ELF-1 (cell line): Measurements from ENCODE around the gene DPF1.
A peak's percentile ranks its signal among the peaks of the same experiment; 100 is the strongest.

Experiments used
- DNase-seq: peaks from one replicate; pipeline ENCODE4 v3.0.0-alpha.2; 2016; ENCODE audit warnings: low read depth, low spot score

The DPF1 gene

DNA sequence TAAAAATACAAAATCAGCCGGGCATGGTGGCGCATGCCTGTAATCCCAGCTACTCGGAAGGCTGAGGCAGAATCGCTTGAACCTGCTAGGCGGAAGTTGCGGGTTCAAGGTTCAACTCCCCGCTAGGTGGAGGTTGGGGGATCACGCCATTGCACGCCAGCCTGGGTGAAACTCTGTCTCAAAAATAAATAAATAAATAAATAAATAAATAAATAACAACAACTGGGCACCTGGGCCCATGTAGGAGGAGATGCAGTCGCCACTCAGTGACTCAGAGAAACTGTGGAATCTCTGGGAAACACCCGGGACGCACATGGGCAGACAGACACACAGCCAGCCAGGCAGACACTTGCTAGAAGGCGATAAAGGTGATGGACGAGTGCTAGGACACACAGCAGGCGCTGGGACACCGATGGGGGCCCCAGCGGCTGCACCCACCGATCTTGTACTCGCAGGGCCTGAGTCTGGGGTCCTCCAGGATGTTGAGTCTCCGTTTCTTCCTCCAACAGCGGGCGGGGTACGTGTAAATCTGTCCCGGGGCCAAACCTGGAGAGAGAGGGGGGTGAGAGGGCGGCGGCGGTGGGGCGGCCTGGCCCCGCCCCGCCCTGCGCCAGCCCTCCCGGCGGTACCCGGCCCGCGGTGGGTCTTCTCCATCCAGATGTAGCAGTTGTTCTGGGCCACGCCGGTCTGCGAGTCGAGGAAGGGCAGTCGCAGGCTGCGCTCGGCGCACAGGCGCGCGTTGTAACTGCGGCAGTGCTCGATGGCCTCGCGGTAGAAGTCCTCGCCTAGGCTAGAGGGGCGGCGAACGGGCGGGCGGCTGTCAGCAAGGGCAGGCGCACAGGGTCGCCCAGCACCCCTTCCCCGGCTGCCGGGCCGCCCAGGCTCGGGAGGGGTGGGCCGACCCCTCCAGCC lies 1.8 kb downstream of the DPF1 start:
- DNase-seq, result peak; percentile 52

DNA sequence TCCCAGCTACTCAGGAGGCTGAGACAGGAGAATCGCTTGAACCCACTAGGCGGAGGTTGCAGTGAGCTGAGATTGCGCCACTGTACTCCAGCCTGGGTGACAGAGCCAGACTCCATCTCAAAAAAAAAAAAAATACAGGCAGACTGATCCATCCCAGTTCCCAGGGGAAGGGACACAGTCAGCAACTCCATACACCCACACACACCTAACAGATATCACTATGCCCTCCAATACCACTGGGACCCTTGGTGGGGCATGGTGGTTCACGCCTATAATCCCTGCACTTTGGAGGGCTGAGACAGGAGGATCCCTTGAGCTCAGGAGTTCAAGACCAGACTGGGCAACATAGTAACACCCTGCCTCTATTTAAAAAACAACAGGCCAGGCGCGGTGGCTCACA lies 2.6 kb downstream of the DPF1 start:
- DNase-seq, result no peak

DNA sequence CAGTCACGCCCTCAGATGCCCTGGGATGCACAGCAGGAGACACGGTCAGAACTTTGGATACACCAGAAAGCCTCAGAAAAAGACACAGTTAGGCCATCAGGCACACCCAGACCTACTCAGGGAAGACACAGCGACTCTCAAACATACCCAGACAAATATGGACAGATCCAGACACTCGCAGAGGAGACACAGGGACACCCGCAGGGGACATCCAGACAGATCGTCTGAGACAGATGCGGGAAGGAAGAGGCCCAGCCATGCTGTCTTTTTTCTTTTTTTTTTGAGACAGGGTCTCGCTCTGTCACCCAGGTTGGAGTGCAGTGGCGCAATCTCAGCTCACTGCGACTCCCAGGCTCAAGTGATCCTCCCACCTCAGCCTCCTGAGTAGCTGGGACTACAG lies 4.8 kb downstream of the DPF1 start:
- DNase-seq, result no peak

DNA sequence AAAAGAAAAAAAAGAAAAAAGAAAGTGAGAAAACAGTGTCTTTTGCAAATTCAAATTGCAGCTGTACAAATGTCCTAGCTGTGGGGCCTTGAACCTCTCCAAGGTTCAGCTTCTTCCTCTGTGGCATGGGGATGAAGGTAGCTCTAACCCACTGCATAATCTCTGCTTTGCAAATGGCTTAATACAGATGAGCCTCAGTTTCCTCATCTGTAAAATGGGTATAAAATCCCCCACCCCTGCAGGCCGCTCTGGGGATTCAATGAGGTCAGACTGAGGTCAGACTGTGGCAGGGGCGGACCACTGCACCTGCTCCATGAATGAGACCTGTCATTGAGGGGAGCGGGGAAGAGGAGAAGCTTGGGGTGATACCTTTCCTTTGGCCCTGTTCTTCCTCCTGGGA lies 5.8 kb downstream of the DPF1 start:
- DNase-seq, result no peak

DNA sequence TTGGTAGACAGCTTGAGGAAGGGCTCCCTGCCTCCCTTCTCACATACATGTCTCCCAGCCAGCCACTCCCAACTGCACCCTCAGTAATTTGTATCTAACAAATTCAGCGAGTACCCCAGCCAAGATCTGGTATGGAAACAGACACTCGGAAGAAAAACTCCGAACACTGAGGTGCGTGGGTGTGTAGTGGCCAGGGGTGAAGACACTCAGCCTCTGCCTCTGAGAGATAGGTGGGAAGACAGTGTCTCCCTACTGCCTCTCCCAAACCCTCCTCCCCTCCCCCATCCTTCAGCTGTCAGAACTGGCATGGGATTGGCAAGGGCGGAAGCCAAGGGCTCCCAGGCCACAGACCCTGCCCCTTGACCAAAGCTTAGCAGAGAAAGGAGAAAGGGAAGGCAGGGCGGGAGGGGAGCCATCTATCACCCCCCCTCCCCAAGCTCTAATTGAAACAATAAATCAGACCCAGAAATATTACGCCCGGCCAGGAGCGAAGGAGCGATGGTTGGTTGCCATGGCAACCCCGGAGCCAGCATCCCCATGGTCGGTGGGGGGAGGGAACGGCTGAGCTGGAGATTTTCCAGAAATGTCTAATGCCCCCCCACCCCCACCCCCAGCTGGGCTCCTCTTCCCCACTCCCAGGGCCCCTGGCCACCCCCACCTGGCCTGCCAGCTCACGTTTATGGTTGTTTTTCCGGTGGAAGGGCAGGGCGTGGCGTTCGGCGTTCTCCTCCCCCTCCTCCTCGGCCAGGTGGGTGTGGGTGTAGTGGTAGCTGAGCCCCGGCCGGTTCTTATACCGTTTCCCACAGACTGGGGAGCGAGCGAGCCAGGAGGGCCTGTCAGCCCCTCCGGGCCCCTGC lies 7.0 kb downstream of the DPF1 start:
- no peak for DNase-seq

DNA sequence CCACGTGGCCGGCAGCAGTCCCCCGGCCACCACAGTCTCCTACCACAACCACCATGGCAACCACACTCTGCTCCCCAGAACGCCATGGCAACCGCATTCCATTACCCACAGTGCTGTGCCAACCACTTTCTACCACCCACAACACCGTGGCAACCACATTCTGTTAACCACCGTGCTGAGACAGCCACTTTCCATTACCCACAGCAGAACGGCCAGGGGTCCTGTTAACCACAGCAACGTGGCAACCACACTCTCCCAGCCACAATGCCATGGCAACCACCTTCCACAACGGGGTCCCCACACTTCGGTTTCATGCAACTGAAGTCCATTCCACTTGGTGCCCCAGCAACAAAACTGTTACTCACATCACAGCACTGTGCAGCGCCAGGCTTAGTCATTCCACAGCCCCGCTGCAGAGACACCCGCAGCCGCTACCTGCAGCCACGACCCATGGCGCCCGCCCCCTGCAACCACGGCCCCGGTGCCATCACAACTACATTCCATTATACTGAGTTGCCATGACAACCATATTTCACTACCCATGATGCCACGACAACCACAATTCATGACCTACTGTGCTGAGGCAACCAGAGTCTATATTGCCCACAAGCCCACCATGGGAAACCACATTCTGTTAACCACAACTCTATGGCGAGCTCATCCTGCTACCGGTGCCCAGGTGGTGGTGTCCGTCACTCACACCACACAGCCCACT lies 10.0 kb downstream of the DPF1 start:
- DNase-seq, result no peak

DNA sequence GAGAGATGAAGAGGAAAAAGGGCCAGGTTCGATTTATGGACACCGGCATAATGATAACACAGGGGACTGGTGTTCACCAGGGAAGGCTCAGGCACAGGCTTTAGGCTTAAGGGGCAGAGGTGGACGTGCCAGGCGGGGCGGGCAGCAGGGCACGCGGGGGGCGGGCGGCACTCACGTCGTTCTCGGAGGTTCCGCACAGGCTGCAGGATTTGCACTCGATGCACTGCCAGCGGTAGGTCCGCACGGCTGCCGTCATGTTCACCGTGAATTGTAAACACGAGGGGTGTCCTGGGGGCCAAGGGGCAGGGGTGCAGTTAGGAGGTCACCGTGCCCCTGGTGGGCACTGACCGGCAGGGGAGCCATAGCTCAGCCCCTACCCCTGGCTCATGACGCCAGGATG lies 10.6 kb downstream of the DPF1 start:
- no peak for DNase-seq

DNA sequence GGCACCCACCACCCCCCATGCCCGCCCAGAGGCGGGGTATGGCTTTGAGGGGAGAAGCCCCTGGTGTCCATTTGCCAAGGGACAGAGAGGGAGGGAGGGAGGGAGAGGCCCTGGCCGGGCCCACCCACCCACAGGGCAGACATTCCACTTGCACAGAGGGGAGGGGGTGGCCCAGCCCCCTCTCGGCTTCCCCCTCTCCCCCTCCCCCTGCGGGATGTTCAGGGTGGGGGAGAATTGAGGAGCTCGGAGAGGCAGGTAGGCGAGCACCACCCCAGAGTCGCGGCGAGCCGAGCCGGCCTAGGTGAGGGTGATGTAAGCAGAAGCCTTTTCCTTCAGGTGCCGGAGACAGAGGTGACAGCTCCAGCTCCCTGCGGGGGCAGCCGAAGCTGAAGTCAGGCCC lies 12.3 kb downstream of the DPF1 start:
- DNase-seq, result no peak

DNA sequence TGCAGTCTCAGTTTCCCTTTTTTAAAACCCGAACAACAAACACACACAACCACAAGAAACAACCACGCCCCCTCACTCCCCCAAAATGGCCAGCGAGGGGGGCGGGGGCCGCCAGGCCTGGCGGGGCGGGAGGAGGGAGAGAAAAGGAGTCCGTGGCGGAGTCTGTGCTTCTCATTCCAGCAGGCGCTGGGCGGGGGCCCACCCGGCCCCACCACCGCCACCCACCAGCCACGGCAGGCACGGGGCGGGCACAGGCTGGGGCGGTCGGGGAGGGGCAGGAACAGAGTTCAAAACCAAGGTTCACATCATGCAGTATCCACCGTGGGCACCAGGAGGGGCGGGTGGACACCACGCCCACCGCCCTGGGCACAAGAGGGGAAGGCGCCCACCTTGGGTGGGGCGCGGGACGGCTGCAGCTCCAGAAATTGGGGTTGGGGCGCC lies 12.9 kb downstream of the DPF1 start:
- no peak for DNase-seq

DNA sequence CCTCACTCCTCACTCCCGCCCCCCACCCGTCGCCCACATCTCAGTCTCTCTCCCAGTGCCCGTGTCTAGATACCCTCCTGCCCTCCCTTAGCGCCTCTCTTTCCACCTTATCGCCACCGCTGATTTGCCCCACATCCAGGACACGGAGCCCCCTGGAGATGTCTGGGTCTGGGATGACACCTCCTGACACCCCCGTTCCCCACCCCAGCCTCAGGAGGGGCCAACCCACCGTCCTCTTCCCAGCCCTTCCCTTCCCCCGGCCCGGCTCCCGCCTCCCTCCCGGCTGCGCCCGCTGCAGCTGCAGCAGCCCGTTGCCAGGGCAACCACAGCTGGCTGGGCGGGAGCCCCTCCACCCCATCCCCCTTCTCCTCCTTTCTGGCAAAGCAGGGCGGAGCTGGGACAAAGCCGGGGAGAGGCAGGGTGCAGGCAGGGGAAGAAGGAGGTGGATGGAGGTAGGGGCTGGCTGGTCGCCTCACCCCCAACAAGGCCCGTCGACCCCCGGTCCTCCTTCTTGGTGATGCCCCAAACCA lies 13.5 kb downstream of the DPF1 start:
- peak; percentile 84 for DNase-seq

DNA sequence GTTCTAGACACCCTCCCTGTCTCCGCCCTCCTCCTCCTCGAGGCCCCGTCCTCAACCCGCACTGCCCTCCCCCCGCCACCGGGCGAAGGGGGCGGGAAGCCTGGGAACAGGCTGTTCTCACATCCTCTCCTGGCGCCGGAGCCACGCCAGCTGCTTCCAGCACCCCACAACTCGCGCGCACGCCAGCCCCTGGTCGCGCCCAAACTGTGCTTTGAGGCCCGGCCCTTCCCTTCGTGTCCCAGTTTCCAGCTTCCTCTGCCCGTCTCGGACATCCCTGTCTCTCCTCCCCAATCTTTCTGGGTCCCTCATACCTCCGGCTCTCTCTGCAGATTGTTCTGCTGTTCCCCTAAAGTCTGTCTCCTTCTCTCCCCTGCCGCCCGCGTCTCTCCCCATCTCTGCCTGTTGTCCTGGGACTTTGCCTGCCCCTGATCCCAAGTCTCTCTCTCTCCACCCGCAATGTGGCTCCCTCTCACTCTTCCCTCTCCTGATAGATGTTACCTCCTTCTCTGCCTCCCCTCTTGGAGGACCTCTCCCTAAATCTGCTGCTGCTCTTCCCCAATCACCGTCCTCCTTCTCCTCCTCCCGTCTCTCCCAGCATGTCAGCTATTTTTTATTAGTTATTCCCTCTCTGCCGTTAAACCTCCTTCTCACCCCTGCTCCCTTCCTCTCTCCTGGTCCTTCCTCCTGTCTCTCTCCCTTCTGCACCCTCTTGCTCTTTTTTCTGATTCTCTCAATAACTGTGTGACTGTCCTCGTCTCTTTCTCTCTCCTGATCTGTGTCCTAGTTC lies 14.2 kb downstream of the DPF1 start:
- DNase-seq, result peak; percentile 50

DNA sequence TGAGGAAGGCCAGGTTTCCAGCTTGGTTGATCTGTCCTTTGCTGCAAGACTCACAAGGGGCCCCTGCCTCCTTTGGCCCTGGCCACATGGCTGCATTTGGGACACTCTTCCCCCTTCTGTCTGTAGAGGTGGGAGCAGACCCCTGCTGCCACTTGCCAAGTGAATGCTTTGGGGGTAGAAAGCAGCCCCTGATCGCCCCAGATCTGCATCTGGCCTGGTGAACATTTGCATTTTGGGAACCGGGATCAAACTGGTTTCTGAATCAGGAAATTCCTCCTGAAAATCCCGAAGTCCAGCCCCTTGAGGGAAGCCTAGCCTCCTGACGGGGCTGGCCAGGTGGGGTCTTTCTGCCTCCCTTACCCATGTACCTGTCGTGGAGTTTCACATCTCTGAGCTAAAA lies 14.9 kb downstream of the DPF1 start:
- no peak for DNase-seq

DNA sequence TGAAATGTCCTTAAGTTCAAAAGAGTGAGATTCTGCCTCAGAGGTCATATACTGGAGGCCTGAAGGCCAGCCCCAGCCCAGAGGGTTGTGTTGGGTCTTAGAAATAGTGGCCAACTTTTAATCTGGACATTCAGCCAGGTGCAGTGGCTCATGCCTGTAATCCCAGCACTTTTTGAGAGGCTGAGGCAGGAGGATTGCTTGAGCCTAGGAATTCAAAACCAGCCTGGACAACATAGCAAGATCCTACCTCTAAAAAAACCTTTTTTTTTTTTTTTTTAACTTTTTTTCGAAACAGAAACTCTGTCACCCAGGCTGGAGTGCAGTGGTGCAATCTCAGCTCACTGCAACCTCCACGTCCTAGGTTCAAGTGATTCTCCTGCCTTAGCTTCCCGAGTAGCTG lies 15.5 kb downstream of the DPF1 start:
- no peak for DNase-seq

DNA sequence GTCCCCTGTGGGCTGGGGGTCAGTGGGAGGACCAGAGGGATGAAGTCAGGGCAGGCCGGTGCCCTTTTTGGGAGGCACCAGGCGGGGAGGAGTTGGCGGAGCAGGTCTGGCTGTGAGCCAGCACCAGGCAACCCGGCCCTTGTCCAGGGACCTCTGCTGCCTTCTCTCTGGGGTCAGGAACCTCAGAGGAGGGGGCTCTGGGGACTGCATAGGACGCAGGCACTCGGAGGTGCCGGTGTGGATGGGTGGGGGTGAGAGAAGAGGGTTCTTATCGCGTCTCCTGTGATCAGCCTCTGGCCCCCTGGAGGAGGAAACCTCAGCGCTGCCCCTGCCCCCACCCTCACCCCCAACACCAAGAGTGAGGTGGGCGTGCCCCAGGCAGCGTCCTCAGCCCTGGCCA lies 16.5 kb downstream of the DPF1 start:
- no peak for DNase-seq

DNA sequence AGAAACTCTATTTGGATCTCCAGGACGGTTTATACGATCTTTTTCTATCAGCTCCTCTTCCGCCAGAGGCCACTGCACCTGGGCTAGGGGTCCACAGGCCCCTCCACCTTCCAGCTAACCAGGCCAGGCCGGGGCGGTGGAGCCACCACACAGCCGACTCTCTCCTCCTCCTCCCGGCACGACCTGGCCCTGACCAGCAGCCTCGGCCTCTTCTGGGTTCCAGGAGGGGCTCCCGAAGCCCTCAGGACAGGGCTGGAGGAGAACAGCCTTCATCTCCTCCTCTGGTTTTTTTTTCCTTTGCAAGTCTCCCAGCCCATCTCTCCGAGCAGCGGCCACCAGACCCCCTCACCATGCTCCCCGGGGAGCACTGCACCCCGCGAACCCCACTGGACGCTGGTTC lies 17.1 kb downstream of the DPF1 start:
- DNase-seq, result no peak

DNA sequence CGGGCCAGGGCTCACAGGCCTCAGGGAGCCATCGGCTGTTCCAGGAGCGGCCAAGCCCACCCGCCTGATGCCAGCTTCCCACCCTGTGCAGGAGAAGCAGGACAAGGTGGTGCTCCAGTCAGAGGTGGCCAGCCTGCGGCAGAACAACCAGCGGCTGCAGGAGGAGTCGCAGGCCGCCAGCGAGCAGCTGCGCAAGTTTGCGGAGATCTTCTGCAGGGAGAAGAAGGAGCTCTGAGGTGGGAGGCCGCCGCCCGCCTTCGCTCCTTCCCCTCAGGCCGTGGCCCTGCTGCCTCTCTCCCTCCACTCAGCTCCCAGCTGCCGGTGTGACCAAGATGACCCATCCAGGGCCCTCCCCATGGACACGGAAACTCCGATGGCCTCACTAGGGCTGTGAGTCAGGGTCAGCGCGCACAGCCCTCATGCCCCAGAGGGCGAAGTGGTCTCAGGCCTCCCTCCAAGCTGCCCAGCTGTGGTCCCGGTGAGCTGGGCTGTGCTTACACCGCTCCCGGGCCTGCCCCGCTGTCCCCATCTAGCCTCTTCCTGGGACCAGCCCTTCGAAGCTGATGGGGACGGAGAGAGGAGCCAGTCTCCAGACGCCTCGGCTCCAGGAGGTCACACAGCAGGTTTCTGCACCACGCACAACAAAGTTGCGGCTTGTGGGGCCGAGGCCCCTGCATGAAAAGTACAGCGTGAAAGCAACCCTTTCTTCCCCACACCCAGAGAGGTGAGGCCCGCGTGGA lies 17.8 kb downstream of the DPF1 start:
- DNase-seq, result peak; percentile 63

DNA sequence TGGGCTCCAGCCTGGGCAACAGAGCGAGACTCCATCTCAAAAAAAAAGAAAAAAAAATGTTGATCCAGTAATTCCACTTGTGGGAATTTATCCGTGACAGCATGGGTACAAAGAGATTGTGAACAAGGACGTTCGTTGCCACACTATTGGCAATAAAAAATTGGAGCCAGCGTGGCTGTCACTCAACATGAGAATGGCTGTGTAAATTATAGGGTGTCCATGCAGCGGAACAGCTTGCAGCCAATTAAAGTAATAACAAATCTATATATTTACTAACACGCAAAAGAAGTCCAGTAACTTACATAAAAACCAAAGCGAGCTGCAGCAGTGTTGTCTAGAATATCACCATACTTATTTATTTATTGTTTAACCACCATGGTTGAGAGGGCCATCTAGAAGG lies 19.3 kb downstream of the DPF1 start:
- no peak for DNase-seq

DNA sequence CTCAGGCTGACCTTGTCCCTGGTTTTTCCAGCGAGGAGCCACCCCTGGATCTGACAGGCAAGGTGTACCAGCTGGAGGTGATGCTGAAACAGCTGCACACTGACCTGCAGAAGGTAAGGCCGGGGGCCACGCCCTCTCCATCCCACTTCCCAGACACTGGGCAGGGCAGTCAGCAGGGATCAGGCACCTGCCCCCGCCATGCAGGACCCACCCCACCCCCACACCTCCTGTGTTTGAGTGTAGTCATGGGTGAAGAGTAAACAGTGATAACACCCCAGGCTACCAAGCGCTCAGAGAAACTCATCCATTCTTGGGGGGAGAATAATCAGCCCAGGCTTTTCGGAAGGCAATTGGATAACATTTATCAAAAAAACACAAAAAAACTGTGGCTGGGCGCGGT lies 19.9 kb downstream of the DPF1 start:
- no peak for DNase-seq

DNA sequence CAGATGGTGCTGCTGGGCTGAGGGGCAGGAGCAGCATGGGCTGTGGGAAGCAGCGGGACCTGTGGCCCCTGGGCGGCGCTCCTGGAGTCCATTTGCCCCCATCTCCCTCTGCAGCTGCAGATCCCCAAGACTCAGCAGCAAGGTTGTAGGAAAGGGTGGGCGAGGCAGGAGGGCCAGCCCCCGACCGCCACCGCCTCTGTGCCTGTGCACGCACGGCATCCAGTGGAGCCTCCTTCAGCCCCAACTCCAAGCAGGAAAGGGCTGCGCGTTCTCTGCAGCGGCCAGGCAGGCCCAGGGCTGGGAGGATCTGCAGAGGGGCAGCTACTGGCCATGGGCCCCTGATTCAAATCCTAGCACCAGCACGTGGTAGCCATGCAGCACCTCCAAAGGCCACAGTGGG lies 20.8 kb downstream of the DPF1 start:
- DNase-seq, result no peak

DNA sequence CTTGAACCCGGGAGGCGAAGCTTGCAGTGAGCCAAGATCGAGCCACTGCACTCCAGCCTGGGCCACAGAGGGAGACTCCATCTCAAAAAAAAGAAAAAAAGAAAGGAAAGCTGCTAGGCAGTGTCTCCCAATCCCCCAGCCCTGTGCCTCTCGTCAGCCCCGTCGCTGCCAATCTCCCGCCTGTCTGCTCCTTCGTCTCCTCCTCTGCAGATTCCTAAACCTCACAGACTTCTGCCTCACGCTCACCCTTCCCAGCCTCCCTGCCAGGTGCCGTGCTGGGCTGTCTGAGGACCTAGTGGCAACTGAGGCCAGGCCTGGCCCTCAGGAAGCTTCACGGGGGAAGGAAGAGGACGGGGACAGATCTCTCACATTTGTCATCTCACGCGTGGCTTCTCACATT lies 21.5 kb downstream of the DPF1 start:
- no peak for DNase-seq
